Cardiac fibroblast (primary cell): Measurements from ENCODE around the gene DAB2IP.

ENCODE experiments used
- DNase-seq, 2 donors: peaks; one replicate each; pipeline versions ENCODE4 v3.0.0 to v3.0.0-alpha.2; 2010; ENCODE audit warnings: low read depth in 2 of 2
- H3K4me3 ChIP-seq, 2 donors: replicated peaks in 1 of 2; 1 replicate in 1 of 2; 2 replicates in 1 of 2; pipeline ENCODE4 v1.5.1; 2011; ENCODE audit warnings: low read depth in 2 of 2, low read length in 2 of 2, mild to moderate bottlenecking in 2 of 2, moderate library complexity in 1 of 2
- CTCF ChIP-seq: IDR thresholded peaks from one replicate; pipeline ENCODE4 v1.5.1; 2011; ENCODE audit warnings: low read depth, mild to moderate bottlenecking, low read length, inconsistent platforms

Gene DAB2IP

GRCh38 chr9:121816449-121816817 is 165.0 kb downstream of the DAB2IP start:
- no peak for DNase-seq
- TF ChIP-seq CTCF = no peak
- no peak overlapping the region for H3K4me3 ChIP-seq

GRCh38 chr9:121816845-121817450 is 165.5 kb downstream of the DAB2IP start:
- no peak for TF ChIP-seq CTCF
- H3K4me3 ChIP-seq = no peak overlapping the region
- no peak for DNase-seq

GRCh38 chr9:121817476-121817875 is 166.0 kb downstream of the DAB2IP start:
- no peak for TF ChIP-seq CTCF
- DNase-seq = no peak
- H3K4me3 ChIP-seq = no peak overlapping the region

GRCh38 chr9:121818016-121818661 is 166.7 kb downstream of the DAB2IP start:
- TF ChIP-seq CTCF = no peak
- no peak for DNase-seq
- H3K4me3 ChIP-seq = no peak overlapping the region

- H3K4me3 ChIP-seq = no peak overlapping the region
- no peak for DNase-seq
- no peak for TF ChIP-seq CTCF
Measured at GRCh38 chr9:121818841-121819427, 167.5 kb downstream of the DAB2IP start.

GRCh38 chr9:121819428-121820231 is 168.2 kb downstream of the DAB2IP start:
- no peak overlapping the region for H3K4me3 ChIP-seq
- peak in 1 of 2 donors; percentile 10 for DNase-seq
- TF ChIP-seq CTCF = no peak
